Activated CD4-positive, alpha-beta T cell treated with anti-CD3 and anti-CD28 coated beads, Interleukin-2, amount 10 ng/mL, durations not matched to agents 7 days and 5 days (primary cell): ENCODE measurements around the gene IGFBPL1. TPM values are rescaled to one million over a fixed set of nuclear protein-coding genes. Genes with fewer than 3 reads are reported as not detected.
"Not testable (repeated sequence)": the region's sequence is repeated elsewhere in the genome, so short reads cannot be mapped to it uniquely, and the experiment has no call there.

Source experiments
- CTCF ChIA-PET: fragments of 350-600 bp; sonication (Branson Sonifier 250); formaldehyde crosslinking; loops from one replicate; lab custom pipeline; 2021; ENCODE audit warnings: antibody characterized with exemption; lab: Charles Lee
- POLR2A ChIA-PET: fragments of 350-600 bp; sonication (Branson Sonifier 250); formaldehyde crosslinking; loops from one replicate; lab custom pipeline; 2021; ENCODE audit warnings: antibody characterized with exemption; lab: Charles Lee
- DNase-seq: peaks from one replicate; pipeline ENCODE4 v3.0.0-alpha.2; 2020
- H3K27ac Mint-ChIP-seq: one replicate; pipeline ENCODE4 v1.8.0; 2021; ENCODE audit warnings: mild to moderate bottlenecking, moderate library complexity, mixed read lengths
- H3K27me3 Mint-ChIP-seq: one replicate; pipeline ENCODE4 v1.8.0; 2021; ENCODE audit warnings: mixed read lengths
- H3K36me3 Mint-ChIP-seq: one replicate; pipeline ENCODE4 v1.8.0; 2021; ENCODE audit warnings: low read depth, mixed read lengths
- H3K4me1 Mint-ChIP-seq: one replicate; pipeline ENCODE4 v1.8.0; 2021; ENCODE audit warnings: mixed read lengths
- H3K4me3 Mint-ChIP-seq: one replicate; pipeline ENCODE4 v1.8.0; 2021; ENCODE audit warnings: mild to moderate bottlenecking, moderate library complexity, mixed read lengths
- H3K9me3 Mint-ChIP-seq: one replicate; pipeline ENCODE4 v1.8.0; 2021; ENCODE audit warnings: mixed read lengths
- total RNA-seq, 2 experiments: library from RNA; stranded (reverse); gene quantifications; one replicate each; pipeline ENCODE4 v1.2.3, GENCODE V29; 2021

Gene IGFBPL1
- total RNA-seq, 2 experiments from 2014 or later: not detected

DNA sequence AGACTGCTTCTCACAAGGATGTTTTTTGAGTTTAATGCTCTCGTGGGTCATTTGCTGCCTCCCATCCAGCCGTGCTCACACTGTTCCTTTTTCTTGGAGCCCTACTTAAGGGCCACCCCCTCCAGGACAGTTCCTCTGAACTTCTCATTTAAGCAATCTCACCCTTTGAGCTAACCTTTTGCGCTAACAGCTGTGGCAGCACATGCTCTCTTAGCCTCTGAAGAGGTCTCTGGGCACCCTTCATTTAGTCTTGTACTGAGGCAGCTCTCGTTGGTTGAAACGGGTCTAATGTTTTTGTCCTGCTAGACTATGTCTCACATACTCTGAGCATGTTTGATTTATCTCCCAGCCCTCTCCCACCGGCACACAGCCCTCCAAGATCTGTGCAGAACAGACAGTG lies 19.9 kb downstream of the IGFBPL1 start:
- H3K27ac Mint-ChIP-seq: no peak overlapping the region
- POLR2A ChIA-PET: no interaction called here
- H3K36me3 Mint-ChIP-seq: no peaks in the 10 kb centered on the region
- H3K27me3 Mint-ChIP-seq: peaks cover 13% of the 10 kb centered on the region
- H3K4me1 Mint-ChIP-seq: no peaks in the 10 kb centered on the region
- no peak overlapping the region for H3K4me3 Mint-ChIP-seq
- no peaks in the 10 kb centered on the region for H3K9me3 Mint-ChIP-seq
- no peak for DNase-seq
- CTCF ChIA-PET: no interaction called here

DNA sequence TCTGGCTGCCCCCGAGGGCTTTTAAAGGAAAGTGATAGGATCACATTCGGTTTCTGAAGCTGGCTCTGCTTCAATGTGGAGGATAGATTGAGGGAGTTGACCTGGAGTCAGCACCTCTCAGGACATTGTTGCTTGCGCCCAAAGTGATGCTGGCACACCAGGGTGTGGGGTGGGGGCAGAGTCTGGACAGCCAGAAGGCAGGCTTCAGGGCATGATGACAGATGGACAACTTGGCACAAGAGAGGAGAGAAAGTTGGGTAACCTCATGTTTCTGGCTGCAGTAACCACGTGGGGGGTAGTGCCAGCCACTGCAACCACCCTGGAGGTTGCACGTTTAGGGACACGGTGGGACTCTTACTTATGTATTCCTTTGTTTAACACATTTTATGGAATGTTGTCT lies 22.3 kb downstream of the IGFBPL1 start:
- Mint-ChIP-seq H3K36me3 (peaks cover 8% of the 10 kb centered on the region), H3K4me3 (no peak overlapping the region), H3K27me3 (peaks cover 13% of the 10 kb centered on the region), H3K4me1 (no peaks in the 10 kb centered on the region), H3K9me3 (no peaks in the 10 kb centered on the region), H3K27ac (no peak overlapping the region)
- CTCF ChIA-PET: interaction anchor here (1.5 kb wide), 1 partner anchor 29 kb away, joined by 3 read pairs; no protein-coding TSS in a partner anchor
- no peak for DNase-seq
- POLR2A ChIA-PET: no interaction called here

- H3K36me3 Mint-ChIP-seq: peaks cover 25% of the 10 kb centered on the region
- H3K27me3 Mint-ChIP-seq, H3K27ac Mint-ChIP-seq, H3K4me1 Mint-ChIP-seq, POLR2A ChIA-PET, H3K9me3 Mint-ChIP-seq, CTCF ChIA-PET, H3K4me3 Mint-ChIP-seq, DNase-seq: not testable (repeated sequence)
Measured at GRCh38 chr9:38399191-38399590, 25.1 kb downstream of the IGFBPL1 start.

- Mint-ChIP-seq H3K36me3 (peaks cover 28% of the 10 kb centered on the region), H3K9me3 (no peaks in the 10 kb centered on the region), H3K4me1 (peaks cover 16% of the 10 kb centered on the region), H3K4me3 (no peak overlapping the region), H3K27me3 (peaks cover 6% of the 10 kb centered on the region), H3K27ac (no peak overlapping the region)
- ChIA-PET CTCF (no interaction called here), POLR2A (no interaction called here)
- DNase-seq: no peak
Measured at GRCh38 chr9:38396371-38396671, 27.9 kb downstream of the IGFBPL1 start.

DNA sequence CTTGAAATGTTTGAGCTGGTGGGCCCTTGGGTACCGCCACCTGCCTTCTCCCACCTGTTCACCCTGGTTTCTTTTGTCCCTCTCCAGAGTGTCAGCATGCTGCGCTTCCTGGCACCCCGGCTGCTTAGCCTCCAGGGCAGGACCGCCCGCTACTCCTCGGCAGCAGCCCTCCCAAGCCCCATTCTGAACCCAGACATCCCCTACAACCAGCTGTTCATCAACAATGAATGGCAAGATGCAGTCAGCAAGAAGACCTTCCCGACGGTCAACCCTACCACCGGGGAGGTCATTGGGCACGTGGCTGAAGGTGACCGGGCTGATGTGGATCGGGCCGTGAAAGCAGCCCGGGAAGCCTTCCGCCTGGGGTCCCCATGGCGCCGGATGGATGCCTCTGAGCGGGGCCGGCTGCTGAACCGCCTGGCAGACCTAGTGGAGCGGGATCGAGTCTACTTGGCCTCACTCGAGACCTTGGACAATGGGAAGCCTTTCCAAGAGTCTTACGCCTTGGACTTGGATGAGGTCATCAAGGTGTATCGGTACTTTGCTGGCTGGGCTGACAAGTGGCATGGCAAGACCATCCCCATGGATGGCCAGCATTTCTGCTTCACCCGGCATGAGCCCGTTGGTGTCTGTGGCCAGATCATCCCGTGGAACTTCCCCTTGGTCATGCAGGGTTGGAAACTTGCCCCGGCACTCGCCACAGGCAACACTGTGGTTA lies 28.4 kb downstream of the IGFBPL1 start:
- POLR2A ChIA-PET: no interaction called here
- CTCF ChIA-PET: no interaction called here
- Mint-ChIP-seq H3K27me3 (peaks cover 9% of the 10 kb centered on the region), H3K27ac (no peak overlapping the region), H3K36me3 (peaks cover 28% of the 10 kb centered on the region), H3K9me3 (no peaks in the 10 kb centered on the region), H3K4me3 (no peak overlapping the region), H3K4me1 (peaks cover 16% of the 10 kb centered on the region)
- DNase-seq: no peak

DNA sequence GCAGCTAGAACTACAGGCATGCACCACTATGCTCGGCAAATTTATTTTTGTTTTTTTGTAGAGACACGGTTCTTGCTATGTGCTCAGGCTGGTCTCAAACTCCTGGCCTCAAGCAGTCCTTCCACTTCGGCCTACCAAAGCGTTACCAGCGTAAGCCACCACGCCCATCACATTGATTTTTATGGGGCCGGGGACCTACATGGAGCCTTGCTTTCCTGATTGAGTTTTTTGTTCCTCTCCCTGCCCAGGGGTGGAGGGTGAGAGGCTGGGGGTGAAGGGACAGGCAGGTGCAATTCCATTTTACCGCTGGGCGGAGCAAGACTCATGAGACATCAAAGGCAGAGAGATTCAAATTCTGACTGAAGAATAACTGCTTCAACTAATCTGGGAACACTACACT lies 29.8 kb downstream of the IGFBPL1 start:
- Mint-ChIP-seq H3K4me3 (no peak overlapping the region), H3K4me1 (peaks cover 16% of the 10 kb centered on the region), H3K27me3 (peaks cover 12% of the 10 kb centered on the region), H3K36me3 (peaks cover 28% of the 10 kb centered on the region), H3K27ac (no peak overlapping the region), H3K9me3 (no peaks in the 10 kb centered on the region)
- ChIA-PET POLR2A (no interaction called here), CTCF (no interaction called here)
- DNase-seq: no peak

- POLR2A ChIA-PET: no interaction called here
- H3K36me3 Mint-ChIP-seq: peaks cover 28% of the 10 kb centered on the region
- CTCF ChIA-PET: interaction anchor here (1.1 kb wide), 3 partner anchors 10 to 480 kb away, joined by 3 to 4 read pairs (median 3); no protein-coding TSS in a partner anchor
- peaks cover 12% of the 10 kb centered on the region for H3K27me3 Mint-ChIP-seq
- H3K4me1 Mint-ChIP-seq: peaks cover 16% of the 10 kb centered on the region
- no peaks in the 10 kb centered on the region for H3K9me3 Mint-ChIP-seq
- peak overlapping the region; percentile 88 for H3K4me3 Mint-ChIP-seq
- peak overlapping the region; percentile 92 for H3K27ac Mint-ChIP-seq
- DNase-seq: no peak
Measured at GRCh38 chr9:38393128-38393796, 31.0 kb downstream of the IGFBPL1 start.

- Mint-ChIP-seq H3K27ac (peak within 1 kb of the TSS; percentile 92), H3K4me3 (peak within 1 kb of the TSS; percentile 88), H3K36me3 (peaks cover 22% of the 10 kb centered on the region), H3K4me1 (peaks cover 16% of the 10 kb centered on the region), H3K9me3 (no peaks in the 10 kb centered on the region), H3K27me3 (peaks cover 12% of the 10 kb centered on the region)
- ChIA-PET POLR2A (no interaction called here), CTCF (interaction anchor here (1.1 kb wide), 3 partner anchors 9 to 479 kb away, joined by 3 to 4 read pairs (median 3); no protein-coding TSS in a partner anchor)
- peak; percentile 68 for DNase-seq
Measured at GRCh38 chr9:38392235-38393127, 31.8 kb downstream of the IGFBPL1 start, which contains the start of gene ALDH1B1. Gene ALDH1B1 (plus strand): TSS chr9:38392702. CDS start chr9:38395749, 3,047 bp downstream.

- Mint-ChIP-seq H3K9me3 (no peaks in the 10 kb centered on the region), H3K27me3 (peaks cover 12% of the 10 kb centered on the region), H3K4me3 (peak overlapping the region; percentile 88), H3K27ac (peak overlapping the region; percentile 62), H3K36me3 (peaks cover 15% of the 10 kb centered on the region), H3K4me1 (peaks cover 16% of the 10 kb centered on the region)
- ChIA-PET POLR2A (no interaction called here), CTCF (no interaction called here)
- no peak for DNase-seq
Measured at GRCh38 chr9:38391278-38392118, 32.8 kb downstream of the IGFBPL1 start.

DNA sequence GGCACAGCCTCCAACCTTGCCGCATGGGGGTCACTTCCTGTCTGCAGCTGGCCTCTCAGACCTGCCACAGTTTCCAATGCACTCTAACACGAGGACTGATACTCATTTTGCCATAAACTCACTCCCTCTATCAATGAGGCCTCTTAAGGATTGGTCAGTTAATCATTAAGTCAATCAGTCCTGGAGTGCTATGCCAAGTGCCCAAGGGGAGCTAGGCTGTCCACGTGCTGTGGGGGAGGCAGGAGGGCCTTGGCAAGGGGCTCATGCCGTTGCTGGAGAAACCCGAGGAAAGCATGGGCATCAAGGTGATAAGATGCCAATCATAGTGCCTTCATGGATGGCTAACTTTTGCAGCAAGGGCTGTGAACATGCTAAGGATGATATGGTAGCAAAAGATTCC lies 33.4 kb downstream of the IGFBPL1 start:
- ChIA-PET CTCF (no interaction called here), POLR2A (no interaction called here)
- Mint-ChIP-seq H3K4me3 (no peak overlapping the region), H3K27ac (no peak overlapping the region), H3K27me3 (peaks cover 12% of the 10 kb centered on the region), H3K9me3 (no peaks in the 10 kb centered on the region), H3K36me3 (peaks cover 8% of the 10 kb centered on the region), H3K4me1 (peaks cover 16% of the 10 kb centered on the region)
- no peak for DNase-seq

- no peak overlapping the region for H3K27ac Mint-ChIP-seq
- H3K9me3 Mint-ChIP-seq: no peaks in the 10 kb centered on the region
- peaks cover 16% of the 10 kb centered on the region for H3K4me1 Mint-ChIP-seq
- H3K4me3 Mint-ChIP-seq: no peak overlapping the region
- ChIA-PET POLR2A (no interaction called here), CTCF (no interaction called here)
- no peak for DNase-seq
- peaks cover 12% of the 10 kb centered on the region for H3K27me3 Mint-ChIP-seq
- peaks cover 5% of the 10 kb centered on the region for H3K36me3 Mint-ChIP-seq
Measured at GRCh38 chr9:38390442-38390841, 33.8 kb downstream of the IGFBPL1 start.

DNA sequence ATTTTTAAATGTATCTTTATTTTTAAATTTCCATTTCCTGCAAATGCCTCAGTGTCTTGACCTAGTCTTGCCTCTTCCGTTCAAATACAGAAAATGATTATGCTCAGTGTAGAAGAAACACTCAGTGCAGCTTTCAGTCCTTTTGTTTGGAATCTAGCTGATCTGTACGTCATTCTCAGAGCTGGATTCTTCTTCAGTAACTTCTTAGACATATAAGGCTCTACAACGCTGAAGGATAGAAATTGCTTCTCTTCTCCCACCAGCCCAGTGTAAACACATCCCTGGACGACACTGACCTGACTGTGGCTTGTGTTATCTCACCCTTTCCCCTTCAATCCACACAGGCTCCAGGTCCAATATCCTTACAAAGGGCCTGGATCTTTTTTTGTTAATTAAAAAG lies 34.9 kb downstream of the IGFBPL1 start:
- H3K36me3 Mint-ChIP-seq: peaks cover 3% of the 10 kb centered on the region
- peaks cover 5% of the 10 kb centered on the region for H3K9me3 Mint-ChIP-seq
- H3K4me3 Mint-ChIP-seq: no peak overlapping the region
- peaks cover 19% of the 10 kb centered on the region for H3K27me3 Mint-ChIP-seq
- H3K27ac Mint-ChIP-seq: no peak overlapping the region
- ChIA-PET CTCF (interaction anchor here (0.8 kb wide), 1 partner anchor 8 kb away, joined by 3 read pairs; no protein-coding TSS in a partner anchor), POLR2A (no interaction called here)
- DNase-seq: no peak
- H3K4me1 Mint-ChIP-seq: peaks cover 16% of the 10 kb centered on the region
